ENCODE results near the gene SPIC.

SPIC gene

DNA sequence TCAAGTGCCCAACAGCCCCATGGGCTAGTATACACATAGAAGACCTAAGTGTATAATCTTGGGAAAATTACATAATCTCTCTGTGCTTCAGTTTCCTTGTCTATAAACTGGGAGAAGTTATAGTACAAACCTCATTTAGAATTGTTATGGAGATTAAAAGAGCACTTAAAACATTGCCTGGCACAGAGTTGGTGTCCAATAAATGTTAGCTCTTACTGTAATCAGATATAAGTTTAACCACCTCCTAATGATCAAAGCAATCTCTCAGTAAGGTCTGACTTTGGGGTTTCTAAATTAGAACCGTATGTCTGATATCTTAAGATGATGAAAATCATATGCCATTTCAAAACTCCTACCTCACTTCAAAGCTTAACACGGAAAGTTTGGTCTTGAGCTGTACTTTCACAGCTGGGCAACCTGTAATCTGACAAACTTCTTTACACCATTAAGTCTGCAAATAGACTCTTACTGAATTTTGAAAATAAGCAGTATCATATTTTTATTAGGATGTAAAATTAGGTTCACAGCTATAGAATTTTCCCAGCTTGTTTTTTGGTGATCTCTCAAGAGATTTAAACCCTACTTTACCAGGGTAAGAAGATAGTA is 61.0 kb downstream of the SPIC start:
- no peak for DNase-seq

Measured in HCEC 1CT (cell line).